MM.1S (cell line): ENCODE measurements around the gene COL6A2.

ENCODE experiments used
- DNase-seq: peaks from one replicate; pipeline ENCODE4 v3.0.0-alpha.2; 2015
- H2AFZ ChIP-seq: fragments of 300-600 bp; sonication (generic); 2 replicates; pipeline ENCODE4 v1.6.0; 2016; ENCODE audit warnings: antibody characterized with exemption, low read length
- H3F3A ChIP-seq: fragments of 300-600 bp; sonication (generic); 2 replicates; pipeline ENCODE4 v1.6.1; 2016; ENCODE audit warnings: mild to moderate bottlenecking, antibody characterized with exemption, low read length, moderate library complexity, mixed read lengths; ENCODE audit not compliant: insufficient read depth
- H3K27ac ChIP-seq: fragments of 300-600 bp; sonication (generic); 2 replicates; pipeline ENCODE4 v1.5.1; 2016; ENCODE audit warnings: mild to moderate bottlenecking, low read length
- H3K27me3 ChIP-seq: fragments of 300-600 bp; sonication (generic); replicated peaks from 2 replicates; pipeline ENCODE4 v1.6.0; 2016; ENCODE audit warnings: low read length; ENCODE audit not compliant: insufficient read depth
- H3K36me3 ChIP-seq: fragments of 300-600 bp; sonication (generic); replicated peaks from 2 replicates; pipeline ENCODE4 v1.6.1; 2016; ENCODE audit warnings: mild to moderate bottlenecking, low read length, mixed read lengths; ENCODE audit not compliant: insufficient read depth
- H3K4me1 ChIP-seq: fragments of 300-600 bp; sonication (generic); 2 replicates; pipeline ENCODE4 v1.6.1; 2016; ENCODE audit warnings: low read length, mixed read lengths
- H3K4me2 ChIP-seq: fragments of 300-600 bp; sonication (generic); 2 replicates; pipeline ENCODE4 v1.6.0; 2016; ENCODE audit warnings: low read depth, low read length
- H3K4me3 ChIP-seq: fragments of 300-600 bp; sonication (generic); 2 replicates; pipeline ENCODE4 v1.5.1; 2016; ENCODE audit warnings: low read length, mixed read lengths
- H3K79me2 ChIP-seq: fragments of 300-600 bp; sonication (generic); 2 replicates; pipeline ENCODE4 v1.6.1; 2016; ENCODE audit warnings: mixed run types, low read length, mixed read lengths
- H3K9ac ChIP-seq: fragments of 300-600 bp; sonication (generic); 2 replicates; pipeline ENCODE4 v1.6.1; 2016; ENCODE audit warnings: low read length, mixed read lengths
- H3K9me2 ChIP-seq: fragments of 300-600 bp; sonication (generic); replicated peaks from 2 replicates; pipeline ENCODE4 v1.6.1; 2016; ENCODE audit warnings: mild to moderate bottlenecking, low read length, mixed read lengths; ENCODE audit not compliant: insufficient read depth
- H3K9me3 ChIP-seq: fragments of 300-600 bp; sonication (generic); replicated peaks from 2 replicates; pipeline ENCODE4 v1.6.1; 2016; ENCODE audit warnings: mild to moderate bottlenecking, low read length, mixed read lengths; ENCODE audit not compliant: insufficient read depth
- H4K20me1 ChIP-seq: fragments of 300-600 bp; sonication (generic); 2 replicates; pipeline ENCODE4 v1.6.1; 2016; ENCODE audit warnings: mild to moderate bottlenecking, low read length, moderate library complexity, mixed read lengths; ENCODE audit not compliant: insufficient read depth
- EZH2 ChIP-seq: fragments of 300-600 bp; sonication (generic); optimal IDR thresholded peaks from 2 replicates; pipeline ENCODE3; 2017; ENCODE audit warnings: low read depth, mild to moderate bottlenecking, antibody characterized with exemption, low read length, mixed read lengths
- EZH2phosphoT487 ChIP-seq: fragments of 300-600 bp; sonication (generic); IDR thresholded peaks from 2 replicates; pipeline ENCODE4 v1.6.1; 2018; ENCODE audit warnings: antibody characterized with exemption, low read length
- TF ChIP-seq, protein P1 (sequence below): fragments of 300-600 bp; sonication (generic); IDR thresholded peaks from 2 replicates; pipeline ENCODE4 v1.5.1; 2016; ENCODE audit warnings: antibody characterized with exemption, low read length, mixed read lengths

Gene COL6A2

GRCh38 chr21:46131838-46132651 lies 34.1 kb downstream of the COL6A2 start:
- no peaks in the 10 kb centered on the region for H4K20me1 ChIP-seq
- no peak for DNase-seq
- H2AFZ ChIP-seq = no peak overlapping the region
- no peaks in the 10 kb centered on the region for H3K9me3 ChIP-seq
- H3K9ac ChIP-seq = no peak overlapping the region
- no peaks in the 10 kb centered on the region for H3K9me2 ChIP-seq
- H3K4me1 ChIP-seq = no peaks in the 10 kb centered on the region
- no peaks in the 10 kb centered on the region for H3K36me3 ChIP-seq
- TF ChIP-seq, protein P1, sequence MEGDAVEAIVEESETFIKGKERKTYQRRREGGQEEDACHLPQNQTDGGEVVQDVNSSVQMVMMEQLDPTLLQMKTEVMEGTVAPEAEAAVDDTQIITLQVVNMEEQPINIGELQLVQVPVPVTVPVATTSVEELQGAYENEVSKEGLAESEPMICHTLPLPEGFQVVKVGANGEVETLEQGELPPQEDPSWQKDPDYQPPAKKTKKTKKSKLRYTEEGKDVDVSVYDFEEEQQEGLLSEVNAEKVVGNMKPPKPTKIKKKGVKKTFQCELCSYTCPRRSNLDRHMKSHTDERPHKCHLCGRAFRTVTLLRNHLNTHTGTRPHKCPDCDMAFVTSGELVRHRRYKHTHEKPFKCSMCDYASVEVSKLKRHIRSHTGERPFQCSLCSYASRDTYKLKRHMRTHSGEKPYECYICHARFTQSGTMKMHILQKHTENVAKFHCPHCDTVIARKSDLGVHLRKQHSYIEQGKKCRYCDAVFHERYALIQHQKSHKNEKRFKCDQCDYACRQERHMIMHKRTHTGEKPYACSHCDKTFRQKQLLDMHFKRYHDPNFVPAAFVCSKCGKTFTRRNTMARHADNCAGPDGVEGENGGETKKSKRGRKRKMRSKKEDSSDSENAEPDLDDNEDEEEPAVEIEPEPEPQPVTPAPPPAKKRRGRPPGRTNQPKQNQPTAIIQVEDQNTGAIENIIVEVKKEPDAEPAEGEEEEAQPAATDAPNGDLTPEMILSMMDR = no peak
- TF ChIP-seq EZH2phosphoT487 = no peak
- H3K4me2 ChIP-seq = no peak overlapping the region
- H3K27ac ChIP-seq = no peak overlapping the region
- H3K4me3 ChIP-seq = no peak overlapping the region
- H3F3A ChIP-seq = no peaks in the 10 kb centered on the region
- peaks cover 79% of the 10 kb centered on the region for H3K27me3 ChIP-seq
- no peaks in the 10 kb centered on the region for H3K79me2 ChIP-seq

DNA sequence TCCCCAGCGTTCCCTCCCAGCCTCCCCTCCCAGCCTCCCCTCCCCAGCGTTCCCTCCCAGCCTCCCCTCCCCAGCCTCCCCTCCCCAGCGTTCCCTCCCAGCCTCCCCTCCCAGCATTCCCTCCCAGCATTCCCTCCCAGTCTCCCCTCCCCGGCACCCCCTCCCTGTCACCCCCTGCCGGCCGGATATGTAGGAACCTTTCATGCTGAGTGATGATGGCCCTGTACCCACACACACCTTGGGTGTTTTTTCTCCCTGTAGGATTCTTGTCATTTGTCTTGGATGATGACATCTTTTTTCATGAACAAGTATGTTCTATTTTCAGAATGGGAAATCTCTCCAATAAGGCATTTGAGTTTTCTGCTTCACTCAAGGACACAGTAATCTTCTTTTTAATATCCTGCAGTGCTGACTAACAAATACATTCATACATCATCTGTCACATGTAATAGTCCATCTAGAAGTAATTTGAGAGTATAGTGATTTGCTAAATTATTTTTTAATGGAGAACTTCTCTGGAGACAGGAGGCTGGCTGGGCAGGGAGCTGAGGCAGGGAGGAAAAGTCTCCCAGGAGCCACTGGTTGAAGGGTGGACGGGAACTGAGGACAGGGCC lies 38.0 kb downstream of the COL6A2 start:
- no peak overlapping the region for H3K27ac ChIP-seq
- no peaks in the 10 kb centered on the region for H3K36me3 ChIP-seq
- H3K9me3 ChIP-seq = no peaks in the 10 kb centered on the region
- no peaks in the 10 kb centered on the region for H3K4me1 ChIP-seq
- H3K9ac ChIP-seq = no peak overlapping the region
- no peaks in the 10 kb centered on the region for H3K79me2 ChIP-seq
- H4K20me1 ChIP-seq = no peaks in the 10 kb centered on the region
- no peaks in the 10 kb centered on the region for H3F3A ChIP-seq
- H2AFZ ChIP-seq = no peak overlapping the region
- no peak for TF ChIP-seq EZH2
- TF ChIP-seq, protein P1 = no peak
- TF ChIP-seq EZH2phosphoT487 = no peak
- no peak for DNase-seq
- H3K4me2 ChIP-seq = no peak overlapping the region
- H3K4me3 ChIP-seq = no peak overlapping the region
- H3K27me3 ChIP-seq = peaks cover 79% of the 10 kb centered on the region
- H3K9me2 ChIP-seq = no peaks in the 10 kb centered on the region

GRCh38 chr21:46136739-46137349 lies 38.9 kb downstream of the COL6A2 start:
- Histone ChIP-seq H3K79me2 (no peaks in the 10 kb centered on the region), H3K4me1 (no peaks in the 10 kb centered on the region), H3K27ac (no peak overlapping the region), H3K4me2 (no peak overlapping the region), H3K9me2 (no peaks in the 10 kb centered on the region), H3K27me3 (peaks cover 80% of the 10 kb centered on the region), H3K4me3 (no peak overlapping the region), H2AFZ (no peak overlapping the region), H3K36me3 (no peaks in the 10 kb centered on the region), H3K9ac (no peak overlapping the region), H3K9me3 (no peaks in the 10 kb centered on the region), H4K20me1 (no peaks in the 10 kb centered on the region), H3F3A (no peaks in the 10 kb centered on the region)
- no peak for TF ChIP-seq EZH2
- TF ChIP-seq, protein P1 = no peak
- no peak for TF ChIP-seq EZH2phosphoT487
- no peak for DNase-seq
